CD4-positive, alpha-beta T cell treated with Interleukin-15 for 1 hour (primary cell): ENCODE measurements around the gene PCCA.
"Not testable (repeated sequence)": the region's sequence is repeated elsewhere in the genome, so short reads cannot be mapped to it uniquely, and the experiment has no call there.

Experiments used
- DNase-seq: peaks from one replicate; pipeline ENCODE4 v3.0.0-alpha.2; 2020

PCCA gene

DNA sequence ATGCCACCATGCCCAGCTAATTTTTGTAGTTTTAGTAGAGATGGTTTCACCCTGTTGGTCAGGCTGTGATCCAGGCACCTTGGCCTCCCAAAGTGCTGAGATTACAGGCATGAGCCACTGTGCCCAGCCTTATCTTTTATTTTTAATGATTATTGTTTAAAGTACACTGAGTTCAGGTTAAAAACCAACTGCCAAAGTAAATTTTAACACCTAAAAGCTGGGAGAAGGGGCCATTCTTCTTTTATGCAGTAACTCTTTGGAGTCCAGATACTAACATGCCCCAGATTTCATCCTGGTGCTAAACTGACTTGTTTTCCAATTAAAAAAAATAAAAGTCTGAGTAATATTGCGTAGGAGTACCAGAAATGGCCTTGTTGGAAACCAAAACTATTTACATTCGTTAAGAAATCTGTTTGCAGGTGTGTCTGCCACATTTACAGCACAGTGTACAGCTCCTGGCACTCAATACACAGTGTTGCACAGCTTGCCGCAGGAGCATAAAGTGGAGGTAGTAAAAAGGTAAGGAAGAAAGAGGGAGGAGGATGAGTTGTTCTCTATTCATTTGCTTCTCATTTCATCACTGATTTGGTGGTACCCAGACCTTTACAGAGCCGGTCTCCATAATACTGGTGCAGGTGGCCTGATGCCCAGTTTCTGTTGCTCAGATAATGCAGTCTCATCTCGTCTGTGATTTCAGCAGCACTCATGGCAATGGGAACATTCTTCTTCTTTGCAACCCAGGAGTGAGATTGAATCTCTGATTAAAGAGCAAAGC, 108.9 kb downstream of the PCCA start:
- no peak for DNase-seq

DNA sequence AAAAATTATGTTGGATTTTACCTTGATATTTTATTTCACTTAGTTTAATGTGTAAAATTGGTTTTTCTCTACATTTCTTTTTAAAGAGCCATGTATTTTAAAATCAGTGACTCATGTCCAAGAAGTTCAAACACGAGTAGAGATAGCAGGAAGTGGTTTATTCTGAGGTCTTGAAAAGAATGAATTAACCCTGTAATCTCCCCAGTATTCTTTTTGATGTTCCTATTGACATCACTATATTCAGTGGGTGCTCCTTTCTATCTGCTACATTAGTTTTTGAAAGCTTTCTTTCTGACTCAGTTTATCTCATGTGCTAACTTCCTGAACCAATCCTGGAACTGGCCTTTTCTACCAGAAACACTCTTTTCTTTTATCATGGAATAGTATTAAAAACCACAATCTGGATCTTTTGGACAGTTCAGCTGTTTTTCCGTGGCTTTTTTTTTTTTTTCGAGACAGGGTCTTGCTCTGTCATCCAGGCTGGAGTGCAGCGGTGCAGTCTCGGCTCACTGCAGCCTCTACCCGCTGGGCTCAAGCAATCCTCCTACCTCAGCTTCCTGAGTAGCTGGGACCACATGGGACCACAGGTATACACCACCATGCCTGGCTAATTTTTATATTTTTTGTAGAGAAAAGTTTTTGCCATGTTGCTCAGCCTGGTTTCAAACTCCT, 114.9 kb downstream of the PCCA start:
- DNase-seq, result no peak

DNA sequence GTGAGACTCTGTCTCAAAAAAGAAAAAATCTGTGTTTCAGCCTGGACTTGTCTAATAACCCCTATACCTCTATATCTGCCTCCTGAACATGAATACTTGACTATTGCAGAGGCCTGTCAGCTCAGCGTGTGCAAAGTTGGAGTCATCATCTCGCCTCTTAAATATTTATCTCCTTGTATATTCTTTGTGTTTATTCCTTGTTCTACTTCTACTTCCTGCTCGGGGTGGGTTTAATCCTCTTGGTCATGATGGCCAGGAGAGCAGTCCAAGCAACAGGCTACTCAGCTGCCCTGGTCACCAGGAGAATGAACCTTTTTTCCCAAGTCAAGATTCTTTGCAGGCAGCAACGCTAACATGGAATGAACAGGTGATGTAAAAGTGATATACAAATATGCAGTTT, 119.1 kb downstream of the PCCA start:
- no peak for DNase-seq

DNA sequence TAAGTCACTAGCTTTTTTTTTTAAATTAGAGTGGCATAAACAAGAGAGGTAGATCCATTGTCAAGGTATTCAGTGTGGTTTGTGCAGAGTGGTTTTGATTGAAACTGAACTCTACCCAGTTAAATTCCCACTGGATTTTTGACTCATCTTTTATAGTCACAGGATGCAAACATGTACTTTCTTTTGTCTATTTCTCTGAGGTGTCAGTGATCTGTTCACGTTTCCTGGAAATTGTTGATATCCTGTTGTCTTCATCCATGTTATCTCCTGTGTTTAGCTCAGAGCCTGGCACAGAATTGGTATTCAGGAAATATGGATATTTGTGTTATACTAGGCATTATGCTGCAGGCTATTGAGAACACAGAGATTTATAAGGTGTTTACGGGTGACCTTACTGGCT, 119.7 kb downstream of the PCCA start:
- DNase-seq, result no peak

DNA sequence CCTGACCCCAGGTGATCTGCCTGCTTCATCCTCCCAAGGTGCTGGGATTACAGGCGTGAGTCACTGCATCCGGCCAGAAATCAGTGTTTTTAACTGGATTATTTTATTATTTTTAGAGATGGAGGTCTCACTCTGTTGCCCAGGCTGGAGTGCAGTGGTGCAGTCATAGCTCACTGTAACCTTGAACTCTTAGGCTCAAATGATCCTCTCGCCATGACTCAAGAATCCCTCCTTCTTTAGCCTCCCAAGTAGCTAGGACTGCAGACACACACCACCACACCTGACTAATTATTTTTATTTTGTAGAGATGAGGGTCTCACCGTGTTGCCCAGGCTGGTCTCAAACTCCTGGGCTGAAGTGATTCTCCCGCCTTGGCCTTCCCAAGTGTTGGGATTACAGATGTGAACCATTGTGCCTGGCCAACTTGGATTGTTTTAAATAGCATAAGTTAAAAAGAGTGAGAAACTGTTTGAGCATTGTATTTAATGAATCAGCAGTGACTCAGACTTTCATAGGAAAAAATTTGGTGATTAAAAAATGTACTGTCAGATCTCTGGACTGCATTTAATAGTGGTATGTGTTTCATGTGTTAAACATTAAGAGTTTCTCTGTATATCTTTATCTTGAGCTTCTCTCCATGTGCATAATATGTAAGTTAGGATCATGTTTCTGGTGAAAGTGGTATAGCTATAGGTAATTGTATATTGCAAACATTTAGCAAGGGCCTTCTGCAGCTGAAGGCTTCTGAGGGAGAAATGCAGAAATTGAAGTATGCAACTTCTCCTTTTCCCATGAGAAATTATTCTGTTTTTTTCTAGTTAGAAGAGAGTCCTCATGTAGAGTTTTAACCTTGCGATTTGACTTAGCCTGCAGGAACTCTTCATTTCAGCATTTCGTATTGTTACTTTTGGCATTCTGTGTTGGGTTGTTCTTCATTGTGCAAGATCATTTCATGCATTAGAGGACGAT, 121.2 kb downstream of the PCCA start:
- DNase-seq, result no peak

DNA sequence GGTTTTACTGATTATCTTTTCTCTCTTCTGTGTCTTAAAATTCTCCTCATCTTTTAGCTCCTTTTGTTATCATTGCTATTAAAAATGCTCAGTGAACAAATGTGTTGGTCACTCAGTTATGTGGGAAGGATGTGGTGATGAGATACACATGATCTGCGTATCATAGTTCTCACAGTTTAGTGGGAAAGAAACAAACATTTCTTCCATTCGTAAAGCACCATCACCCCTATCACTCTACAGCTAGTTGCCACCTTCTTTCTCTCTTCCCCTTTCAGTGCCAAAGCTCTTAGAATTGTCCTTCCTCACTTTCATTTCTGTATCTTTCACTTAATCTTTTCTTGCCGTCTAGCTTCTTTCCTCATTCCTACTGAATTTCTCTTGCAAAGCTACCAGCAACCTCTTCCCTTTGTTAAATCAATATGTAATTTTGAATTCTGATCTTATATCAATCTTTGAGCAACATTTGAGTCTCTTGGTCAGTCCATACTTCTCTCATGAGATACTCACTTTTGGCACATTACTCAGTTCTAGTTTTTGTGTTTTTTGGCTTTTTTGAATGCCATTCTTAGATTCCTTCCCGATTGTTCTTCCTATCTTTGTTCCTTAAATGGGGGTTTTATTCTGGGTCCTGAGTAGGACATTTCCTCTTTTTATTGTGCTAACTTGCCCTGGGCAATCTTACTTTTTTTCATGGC, 122.3 kb downstream of the PCCA start:
- DNase-seq, result no peak

DNA sequence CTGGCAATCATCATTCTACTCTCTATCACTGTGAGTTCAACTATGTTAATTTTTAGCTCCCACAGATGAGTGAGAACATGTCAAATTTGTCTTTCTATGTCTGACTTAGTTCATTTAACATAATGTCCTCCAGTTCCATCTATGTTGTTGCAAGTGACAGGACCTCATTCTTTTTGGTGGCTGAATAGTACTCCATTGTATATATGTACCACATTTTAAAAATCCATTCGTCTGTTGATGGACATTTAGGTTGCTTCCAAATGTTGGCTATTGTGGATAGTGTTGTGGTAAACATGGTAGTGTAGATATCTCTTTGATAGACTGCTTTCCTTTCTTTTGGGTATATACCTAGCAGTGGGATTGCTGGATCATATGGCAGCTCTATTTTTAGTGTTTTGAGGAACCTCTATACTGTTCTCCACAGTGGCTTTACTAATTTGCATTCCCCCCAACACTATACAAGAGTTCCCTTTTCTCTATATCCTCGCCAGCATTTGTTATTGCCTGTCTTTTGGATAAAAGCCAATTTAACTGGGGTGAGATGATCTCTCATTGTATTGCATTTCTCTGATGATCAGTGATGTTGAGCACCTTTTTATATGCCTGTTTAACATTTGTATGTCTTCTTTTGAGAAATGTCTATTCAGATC, 124.1 kb downstream of the PCCA start:
- no peak for DNase-seq

DNA sequence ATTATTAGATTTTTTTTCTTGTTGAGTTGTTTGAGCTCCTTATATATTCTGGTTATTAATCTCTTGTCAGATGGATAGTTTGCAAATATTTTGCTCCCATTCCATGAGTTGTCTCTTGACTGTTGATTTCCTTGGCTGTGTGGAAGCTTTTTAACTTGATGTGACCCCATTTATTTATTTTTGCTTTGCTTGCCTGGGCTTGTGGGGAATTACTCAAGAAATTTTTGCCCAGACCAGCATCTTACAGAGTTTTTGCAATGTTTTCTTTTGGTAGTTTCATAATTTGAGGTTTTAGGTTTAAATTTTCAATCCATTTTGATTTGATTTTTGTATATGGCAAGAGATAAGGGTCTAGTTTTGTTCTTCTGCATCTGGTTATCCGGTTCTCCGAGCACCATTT, 124.7 kb downstream of the PCCA start:
- DNase-seq, result no peak

DNA sequence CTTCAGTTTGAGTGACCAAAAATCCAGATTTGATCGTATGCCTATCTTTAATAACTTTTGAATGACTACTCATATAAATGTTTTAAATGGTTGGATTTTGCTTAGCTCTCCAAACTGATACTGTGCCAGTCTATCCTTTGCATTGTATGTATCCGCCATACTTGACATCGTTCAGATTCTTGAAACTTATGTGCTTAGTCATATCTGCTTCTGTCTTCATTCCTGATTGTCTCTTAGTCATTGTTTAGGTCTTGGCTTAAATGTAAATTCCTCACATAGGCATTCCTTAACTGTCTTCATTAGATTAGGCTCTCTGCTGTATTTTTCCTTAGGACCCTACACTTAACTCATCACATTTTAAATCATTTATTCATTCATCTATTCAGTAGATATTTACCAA, 126.0 kb downstream of the PCCA start:
- no peak for DNase-seq

DNA sequence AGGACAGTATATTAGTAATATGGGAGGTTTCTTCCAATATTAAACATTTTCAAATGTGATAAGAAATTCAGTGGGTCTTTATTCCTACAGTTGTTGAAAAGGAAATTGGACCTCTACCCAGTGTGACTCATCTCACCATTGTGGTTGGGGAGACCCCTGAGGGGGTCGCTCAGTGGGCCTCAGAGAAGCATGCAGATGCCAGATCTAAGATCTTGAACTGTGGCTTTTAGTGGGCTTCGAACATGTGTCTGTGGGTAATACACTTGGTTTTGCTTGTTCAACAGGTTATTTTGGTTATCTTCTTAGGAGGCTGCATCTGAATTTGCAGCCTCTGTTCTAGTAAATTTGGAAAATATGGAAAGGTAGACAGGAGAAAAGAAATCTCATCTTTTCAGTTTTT, 132.3 kb downstream of the PCCA start:
- no peak for DNase-seq

DNA sequence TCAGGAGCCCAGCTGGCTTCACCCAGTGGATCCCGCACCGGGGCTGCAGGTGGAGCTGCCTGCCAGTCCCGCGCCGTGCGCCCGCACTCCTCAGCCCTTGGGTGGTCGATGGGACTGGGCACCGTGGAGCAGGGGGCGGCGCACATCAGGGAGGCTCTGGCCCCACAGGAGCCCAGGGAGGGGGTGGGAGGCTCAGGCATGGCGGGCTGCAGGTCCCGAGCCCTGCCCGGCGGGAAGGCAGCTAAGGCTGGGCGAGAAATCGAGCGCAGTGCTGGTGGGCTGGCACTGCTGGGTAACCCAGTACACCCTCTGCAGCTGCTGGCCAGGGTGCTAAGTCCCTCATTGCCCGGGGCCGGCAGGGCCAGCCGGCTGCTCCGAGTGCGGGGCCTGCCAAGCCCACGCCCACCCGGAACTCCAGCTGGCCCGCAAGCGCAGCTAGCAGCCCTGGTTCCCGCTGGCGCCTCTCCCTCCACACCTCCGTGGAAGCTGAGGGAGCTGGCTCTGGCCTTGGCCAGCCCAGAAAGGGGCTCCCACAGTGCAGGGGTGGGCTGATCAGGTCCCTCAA, 135.2 kb downstream of the PCCA start:
- DNase-seq, result not testable (repeated sequence)

DNA sequence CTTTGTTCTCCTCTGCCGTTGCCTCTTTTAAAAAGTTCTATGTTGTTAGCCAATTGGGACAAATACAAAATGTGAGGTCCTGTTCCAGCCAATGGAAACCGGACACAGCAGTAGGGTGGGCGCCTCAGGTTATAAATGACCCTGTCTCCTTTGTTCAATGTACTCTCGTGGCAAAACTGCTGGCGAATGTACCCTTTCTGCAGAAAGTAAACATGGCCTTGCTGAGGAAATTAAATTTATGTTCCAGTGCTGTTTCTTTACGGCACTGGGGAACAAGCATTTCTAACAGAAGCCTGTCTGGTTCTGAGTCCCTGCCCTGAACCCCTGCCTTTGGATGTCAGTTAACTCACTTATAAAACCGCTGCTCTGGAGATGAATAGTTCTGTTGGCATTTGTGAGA, 140.7 kb downstream of the PCCA start:
- DNase-seq, result no peak

DNA sequence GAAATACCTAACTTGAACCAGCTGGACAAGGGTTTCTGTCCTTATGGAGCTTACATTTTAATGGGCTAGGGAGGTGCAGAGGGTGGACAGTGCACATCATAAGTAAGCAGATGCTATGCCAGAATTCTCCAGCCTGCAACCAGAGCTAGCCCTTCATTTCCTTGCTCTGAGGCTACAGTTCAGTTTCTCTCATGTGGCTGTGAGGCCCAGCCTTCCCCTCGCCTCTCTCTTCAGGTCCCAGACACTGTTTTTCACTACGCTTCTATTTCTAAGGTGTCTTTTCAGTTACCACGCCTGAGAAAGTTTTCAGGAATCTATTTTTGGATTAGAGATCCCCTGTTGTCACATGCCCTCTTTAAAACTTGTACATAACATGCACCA, 141.9 kb downstream of the PCCA start:
- no peak for DNase-seq

DNA sequence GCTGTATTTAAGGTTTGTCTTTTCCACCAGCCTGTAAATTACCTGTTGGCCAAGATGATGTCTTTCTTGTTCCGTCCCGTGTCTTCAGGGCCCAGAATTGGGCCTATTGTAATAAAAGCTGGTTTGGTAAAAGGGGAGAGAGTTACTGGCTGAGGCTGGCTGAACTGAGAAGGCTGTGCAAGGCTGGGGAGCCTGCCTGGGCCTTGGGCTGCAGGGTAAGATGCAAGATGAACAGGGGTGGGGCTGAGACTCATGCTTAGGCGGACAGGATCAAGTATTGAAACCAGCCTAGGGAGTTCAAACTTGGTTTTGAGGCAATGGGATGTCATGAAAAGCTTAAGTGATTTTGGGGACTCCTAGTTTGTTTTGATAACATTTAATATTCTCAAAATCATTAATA, 142.3 kb downstream of the PCCA start:
- no peak for DNase-seq

DNA sequence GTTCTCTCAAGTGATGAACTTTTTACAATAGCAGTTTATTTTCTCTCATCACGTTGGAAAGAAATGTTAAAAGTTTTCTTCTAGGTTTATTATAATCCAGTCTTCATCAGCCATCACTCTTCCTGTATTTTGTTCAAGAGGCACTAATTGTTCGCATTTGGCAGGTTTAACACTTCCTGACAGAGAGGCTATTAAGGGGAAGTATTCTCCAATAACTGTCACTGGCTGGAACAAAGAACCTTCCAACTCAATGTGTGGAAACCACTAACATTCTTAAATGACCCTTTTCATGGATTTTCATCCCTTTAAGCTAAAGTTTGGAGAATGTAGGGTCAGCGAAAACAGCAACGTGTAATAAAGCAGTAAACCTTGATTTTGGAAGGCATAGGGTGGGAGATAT, 145.1 kb downstream of the PCCA start:
- no peak for DNase-seq

DNA sequence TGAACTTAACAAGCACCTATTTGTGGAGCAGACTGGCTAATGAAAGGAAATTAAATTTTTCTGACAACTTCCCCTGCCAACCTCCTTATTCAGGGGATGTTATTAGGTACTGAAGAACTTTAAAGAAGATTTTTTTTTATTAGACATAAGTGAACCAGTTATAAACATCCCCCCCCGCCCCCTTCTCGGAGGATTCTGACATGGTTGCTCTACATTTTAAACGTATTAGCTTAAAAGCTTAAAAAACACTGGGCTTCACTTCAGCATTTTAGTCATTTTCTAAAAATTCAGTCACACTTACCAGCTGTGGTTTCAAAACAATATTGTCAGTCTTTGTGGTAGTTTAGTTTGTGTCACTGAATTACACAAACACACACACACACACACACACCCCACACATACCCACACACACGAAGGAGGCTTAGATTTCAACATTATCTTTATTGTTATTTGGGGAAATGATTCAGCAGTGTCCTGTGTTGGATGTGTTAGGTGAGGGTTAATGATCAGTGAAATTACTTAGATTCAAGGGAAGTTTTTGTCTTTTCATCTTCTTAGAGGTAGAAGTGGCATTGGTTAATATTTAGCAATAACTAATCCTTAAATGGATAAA, 145.7 kb downstream of the PCCA start:
- no peak for DNase-seq

DNA sequence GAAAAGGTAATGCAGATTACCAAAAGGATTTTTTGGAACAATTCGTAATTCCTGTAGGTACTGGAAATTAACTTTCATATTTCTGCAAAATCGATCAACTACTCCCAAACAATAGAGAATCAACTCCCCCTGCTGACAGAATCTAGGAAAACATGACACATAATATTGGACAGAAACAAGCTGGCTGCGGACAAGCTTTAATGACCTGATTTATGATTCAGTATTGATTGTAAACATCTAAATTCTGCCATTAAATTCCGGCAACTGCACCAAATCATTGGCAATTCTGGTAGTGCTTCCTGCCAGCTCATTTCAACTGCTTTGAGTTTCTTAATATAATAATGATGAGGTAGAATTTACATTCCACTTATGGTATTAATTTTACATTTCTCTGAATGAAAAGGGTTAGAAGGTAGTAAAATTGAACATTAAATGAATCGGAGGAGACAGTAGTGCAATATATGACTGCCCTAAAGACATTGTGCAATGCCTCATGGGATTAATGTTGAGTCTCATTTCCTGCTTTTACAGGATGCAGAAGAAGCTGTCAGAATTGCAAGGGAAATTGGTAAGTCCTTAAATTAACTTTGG, 146.5 kb downstream of the PCCA start:
- DNase-seq, result no peak

DNA sequence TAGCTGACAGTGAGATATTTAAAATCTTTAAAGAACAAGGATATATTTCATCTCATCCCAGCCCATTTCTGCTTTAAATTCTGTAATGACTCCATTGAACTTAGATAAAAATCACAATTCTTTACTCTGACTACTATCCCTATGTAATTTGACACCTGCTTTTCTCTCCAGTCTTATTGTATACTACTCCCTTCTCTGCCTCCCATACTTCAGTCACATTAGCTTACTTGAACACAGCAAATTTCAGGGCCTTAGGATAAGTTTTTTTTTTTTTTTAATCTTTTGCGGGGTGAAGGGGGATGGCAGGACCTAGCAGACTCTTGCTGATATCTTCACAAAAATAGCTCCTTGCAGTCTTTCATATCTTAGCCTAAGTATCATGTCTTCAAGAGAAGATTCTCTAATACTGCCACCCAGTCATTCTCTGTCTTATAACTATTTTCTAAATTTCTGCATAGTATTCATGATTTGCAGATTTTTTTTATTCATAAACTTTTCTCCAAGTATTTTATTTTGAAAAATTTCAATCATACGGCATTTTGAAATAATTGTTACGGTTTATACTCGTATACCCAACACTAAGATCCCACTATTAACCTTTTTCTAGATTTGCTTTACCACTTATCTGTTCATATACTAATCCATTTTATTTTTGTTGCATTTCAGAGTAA, 151.4 kb downstream of the PCCA start:
- no peak for DNase-seq

DNA sequence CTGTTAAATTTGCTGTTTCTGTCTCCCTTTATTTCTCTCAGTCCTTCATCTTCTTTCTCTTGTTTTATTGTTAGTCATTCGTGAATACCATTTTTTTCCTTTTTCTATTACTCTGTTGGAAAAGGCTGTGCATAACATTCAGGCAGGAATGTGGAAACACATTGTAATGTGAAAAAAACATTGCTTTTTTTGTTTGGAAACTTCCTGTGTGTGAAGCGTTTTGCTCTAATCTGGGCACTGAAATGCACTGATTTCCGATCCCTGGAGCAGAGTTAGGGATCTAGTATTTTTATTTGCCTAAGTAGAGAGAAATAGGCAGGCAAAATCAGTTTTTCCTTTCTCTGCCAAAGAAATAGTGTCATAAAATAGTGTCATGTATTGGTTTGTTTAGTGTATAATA, 155.5 kb downstream of the PCCA start:
- DNase-seq, result no peak

DNA sequence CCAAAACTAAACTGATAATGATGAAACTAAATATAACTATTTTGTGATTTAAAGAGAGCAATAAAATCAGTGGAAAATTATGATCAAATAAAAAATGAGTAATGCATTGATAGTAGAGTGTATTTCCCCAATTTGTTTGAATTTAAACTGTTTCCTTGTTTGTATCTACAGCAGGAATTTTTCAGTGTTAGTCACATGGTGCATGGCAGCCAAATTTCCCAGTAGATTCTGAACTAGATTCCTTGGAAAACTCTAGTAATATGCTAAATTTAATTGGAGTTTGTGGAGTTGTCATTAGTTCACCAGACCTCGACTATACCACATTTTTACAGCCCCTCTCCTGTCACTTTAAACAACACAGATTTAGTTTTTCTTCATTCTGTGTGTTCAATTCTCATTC, 156.2 kb downstream of the PCCA start:
- no peak for DNase-seq

DNA sequence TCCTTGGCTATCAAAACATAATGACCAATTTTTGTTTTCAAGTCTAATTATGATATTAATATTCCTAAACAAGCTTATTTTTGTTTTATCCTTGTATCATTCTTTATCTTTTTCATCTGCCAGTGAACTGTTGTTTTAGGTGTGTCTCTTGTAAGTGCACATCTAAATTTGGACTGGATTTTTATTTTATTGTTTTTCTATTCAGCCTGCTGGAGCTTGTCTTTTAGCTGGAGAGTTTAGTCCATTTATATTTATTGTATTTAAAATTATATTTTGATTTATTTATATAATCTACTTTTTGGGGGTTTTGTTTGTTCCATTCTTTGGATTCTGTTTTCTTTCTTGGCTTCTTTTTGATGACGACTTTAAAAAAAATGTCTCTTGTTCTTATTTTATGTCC, 159.0 kb downstream of the PCCA start:
- no peak for DNase-seq
